Anterior cingulate cortex (tissue), 58 donors: ENCODE data around the gene VASH2.
"Not testable (repeated sequence)": the region's sequence is repeated elsewhere in the genome, so short reads cannot be mapped to it uniquely, and the experiment has no call there.

ENCODE experiments used
- DNase-seq, 58 donors: peaks; one replicate each; lab custom pipeline; 2025; lab: John Stamatoyannopoulos, UW

The VASH2 gene

DNA sequence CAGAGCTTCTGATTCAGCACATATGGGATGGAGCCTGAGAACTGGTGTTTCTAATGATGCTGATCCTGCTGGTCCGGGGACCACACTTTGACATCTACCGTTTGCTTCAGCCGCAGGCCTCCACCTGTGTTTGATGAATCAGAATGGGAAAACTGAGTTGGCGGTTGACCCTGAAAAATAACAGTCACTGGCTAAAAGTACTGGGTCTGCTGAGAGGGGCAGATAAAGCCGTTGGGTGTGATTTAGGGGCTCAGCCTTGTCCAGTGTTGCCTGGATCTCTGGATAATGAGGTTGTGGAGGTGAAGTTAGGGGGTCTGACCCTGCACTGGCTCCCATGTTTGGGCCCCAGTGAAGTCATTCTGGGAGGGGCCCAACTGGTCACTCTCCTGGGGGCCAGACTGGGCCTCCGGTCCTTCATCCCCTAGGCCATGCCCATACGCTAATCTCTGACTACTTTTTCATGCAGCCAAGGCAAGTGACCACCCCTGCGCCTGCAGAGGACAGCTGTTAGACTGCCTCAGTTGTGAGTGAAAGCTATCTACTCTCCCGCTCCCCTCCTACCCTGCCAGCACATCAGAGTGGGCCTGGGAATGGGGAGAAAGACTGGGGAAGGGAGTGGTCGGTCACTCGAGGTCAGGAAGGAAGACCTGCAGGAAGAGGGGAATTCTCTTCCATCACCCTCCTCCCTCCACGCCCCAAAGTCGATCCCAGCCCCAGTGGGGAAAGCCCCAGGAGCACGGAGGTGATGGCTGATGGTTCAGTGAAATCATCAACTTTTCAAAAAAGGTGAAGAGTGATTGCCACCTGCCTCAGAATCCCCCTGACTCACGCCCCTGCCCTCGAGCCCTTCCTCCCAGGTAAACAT is 27.7 kb downstream of the VASH2 start:
- no peak for DNase-seq

DNA sequence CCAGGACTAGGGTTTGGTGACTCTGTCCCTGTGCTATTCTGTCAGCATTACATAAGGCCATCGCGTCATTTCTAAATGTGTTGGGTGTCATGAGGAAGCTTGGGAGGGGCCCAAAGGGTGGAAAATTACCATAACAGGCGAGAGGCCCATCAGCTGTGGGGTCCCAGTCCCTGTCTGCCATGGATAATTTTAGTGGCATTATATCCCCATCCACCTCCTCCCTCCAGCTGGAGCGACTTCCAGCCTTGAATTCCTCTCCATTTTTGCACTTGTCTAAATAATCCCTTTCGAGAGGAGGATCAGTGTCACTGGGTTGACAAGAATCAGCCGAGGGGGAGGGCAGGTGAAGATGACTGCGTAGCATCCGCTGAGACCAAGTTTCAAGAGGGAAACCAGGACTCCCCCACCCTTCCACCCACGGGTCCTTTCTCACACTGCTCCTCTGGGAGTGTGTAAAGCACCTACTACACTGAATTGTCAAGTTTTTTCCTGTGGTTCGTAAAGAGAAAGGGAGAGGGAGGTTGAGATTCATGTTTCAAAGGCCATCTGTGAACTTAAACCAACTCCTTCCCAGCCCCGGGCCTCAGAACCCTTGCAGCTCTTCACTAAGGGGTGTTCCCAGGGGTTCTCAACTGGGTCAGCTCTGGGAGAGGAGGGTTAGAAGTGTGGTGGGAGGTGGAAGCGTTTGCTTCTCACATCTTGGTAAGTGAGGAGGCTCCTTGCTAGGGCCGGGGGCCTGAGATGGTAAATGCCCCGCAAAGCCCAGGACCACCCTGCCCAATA is 29.2 kb downstream of the VASH2 start:
- peak in 2 of 58 donors; percentile 7 to 21 for DNase-seq

GRCh38 chr1:212980123-212980785 is 29.9 kb downstream of the VASH2 start:
- DNase-seq: peak in 1 of 58 donors; percentile 6

GRCh38 chr1:212981025-212981495 is 30.7 kb downstream of the VASH2 start:
- DNase-seq: peak in 9 of 58 donors; percentile 5 to 26 (median 14)

- DNase-seq: peak in 7 of 58 donors; percentile 12 to 48 (median 20)
Measured at GRCh38 chr1:212981571-212982328, 31.4 kb downstream of the VASH2 start.

- no peak for DNase-seq
Measured at GRCh38 chr1:212982430-212983152, 32.2 kb downstream of the VASH2 start.

DNA sequence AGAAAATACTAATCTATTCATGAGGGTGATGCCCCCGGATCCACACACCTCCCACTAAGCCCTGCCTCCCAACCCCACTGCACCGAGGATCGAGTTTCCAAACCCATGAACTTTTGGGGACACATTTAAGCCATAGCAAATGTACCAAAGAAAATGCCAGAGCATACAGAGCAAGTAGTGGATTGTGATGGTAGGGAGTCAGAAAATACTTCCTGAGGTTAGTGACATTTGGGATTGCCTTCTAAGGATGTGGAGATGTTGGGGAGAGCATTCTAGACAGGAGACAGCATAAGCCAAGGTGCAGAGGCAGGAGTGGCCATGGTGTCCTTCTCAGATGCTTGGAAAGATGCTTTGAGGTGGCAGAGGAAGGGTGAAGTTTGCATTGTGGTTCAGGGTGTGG is 33.1 kb downstream of the VASH2 start:
- DNase-seq: no peak

GRCh38 chr1:212984522-212985291 is 34.4 kb downstream of the VASH2 start:
- no peak for DNase-seq

- DNase-seq: no peak
Measured at GRCh38 chr1:212986551-212986950, 36.2 kb downstream of the VASH2 start.

DNA sequence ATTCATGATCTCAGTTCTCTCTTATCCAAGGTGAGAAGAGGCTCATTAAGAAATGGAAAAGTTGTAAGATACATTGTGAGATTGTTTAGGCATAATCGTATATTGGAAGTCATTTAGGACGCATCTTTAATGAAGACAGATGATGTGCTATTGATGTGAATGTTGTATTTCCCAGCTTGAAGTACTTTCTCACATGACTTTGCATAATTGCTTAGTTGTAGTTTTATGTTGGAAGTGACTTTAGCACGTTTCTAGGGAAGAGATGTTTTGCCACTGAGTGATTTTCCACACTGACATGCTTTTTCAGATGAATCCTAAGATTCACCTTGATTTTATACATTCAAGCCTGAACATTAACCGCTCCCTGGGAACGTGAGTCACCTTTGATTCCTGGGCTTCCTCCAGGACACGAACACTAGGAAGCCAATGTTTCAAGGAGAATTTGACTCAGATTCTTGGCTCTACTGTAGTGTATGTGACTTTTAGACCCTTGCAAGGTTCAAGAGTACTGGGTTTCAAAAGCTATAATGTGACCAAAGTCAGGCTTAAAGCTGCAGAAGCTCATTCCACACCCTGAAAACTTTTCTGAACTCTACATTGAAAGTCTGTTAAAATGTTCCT is 37.5 kb downstream of the VASH2 start:
- DNase-seq: no peak

DNA sequence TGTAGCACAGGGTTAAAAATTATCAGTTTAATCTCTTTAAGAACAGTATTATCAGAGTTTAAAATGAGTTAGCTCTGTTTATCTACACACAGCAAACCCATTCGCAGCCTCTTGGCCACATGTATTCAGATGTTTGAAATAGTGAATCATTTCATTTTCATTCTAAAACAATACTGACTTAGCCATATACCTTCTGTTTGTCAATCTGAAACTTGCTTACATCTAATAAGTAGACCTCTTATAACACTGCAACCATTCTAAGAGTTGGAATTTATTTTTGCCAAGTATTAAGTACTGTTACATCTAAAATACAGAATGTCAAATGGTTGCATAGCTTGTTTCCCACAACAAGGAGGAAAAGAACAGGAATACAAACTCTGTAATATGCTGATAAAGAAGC is 39.9 kb downstream of the VASH2 start:
- DNase-seq: no peak

GRCh38 chr1:212993960-212994359 is 43.6 kb downstream of the VASH2 start:
- DNase-seq: not testable (repeated sequence)

- no peak for DNase-seq
Measured at GRCh38 chr1:212994926-212995325, 44.6 kb downstream of the VASH2 start.

GRCh38 chr1:213003256-213003655 is 52.9 kb downstream of the VASH2 start:
- DNase-seq: no peak

GRCh38 chr1:213008564-213008963 is 58.2 kb downstream of the VASH2 start:
- no peak for DNase-seq

- DNase-seq: no peak
Measured at GRCh38 chr1:213014642-213015041, 64.3 kb downstream of the VASH2 start.

DNA sequence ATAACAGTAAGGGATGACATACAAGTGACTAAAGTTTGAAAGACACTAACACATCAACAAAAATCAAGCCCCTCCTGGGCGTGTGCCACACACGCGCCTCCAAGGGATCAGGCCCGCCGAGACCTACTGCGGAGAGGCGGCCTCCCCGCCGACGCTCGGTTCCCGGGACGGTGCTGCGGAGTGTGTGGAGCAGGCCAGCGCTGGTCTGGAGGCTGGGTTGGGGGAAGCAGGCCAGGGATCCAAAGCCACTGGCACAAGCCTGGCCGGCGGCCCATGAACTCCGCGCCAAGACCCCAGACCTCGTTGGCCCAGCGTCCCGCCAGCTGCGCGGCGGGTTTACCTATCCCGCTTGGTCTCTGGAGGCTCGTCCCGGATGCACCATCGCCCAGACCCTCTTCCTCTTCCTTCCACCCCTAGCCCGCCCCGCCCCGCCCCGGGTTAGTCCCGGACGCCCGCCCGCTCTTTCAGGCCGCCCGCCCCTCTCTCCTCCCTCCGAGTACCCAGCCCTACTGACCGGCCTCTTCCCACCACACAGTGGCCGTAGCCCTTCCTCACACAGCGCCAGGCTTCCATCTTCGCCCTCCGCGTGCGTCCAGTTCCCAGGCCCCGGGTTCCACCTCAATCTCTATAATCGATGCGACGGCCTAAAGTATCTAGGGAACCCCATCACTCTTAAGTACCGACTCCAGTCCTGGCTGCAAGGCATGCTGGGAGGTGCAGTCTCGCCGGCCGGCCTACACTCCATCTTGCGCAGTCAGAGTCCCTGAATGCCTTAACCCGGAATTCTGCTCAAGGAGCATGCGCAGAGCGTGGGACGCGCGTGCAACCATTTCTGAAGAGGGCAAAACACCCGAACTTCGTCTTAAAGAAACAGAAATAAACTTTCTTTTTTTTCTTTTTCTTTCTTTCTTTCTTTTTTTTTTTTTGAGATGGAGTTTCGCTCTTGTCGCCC is 65.0 kb downstream of the VASH2 start, which contains the start of gene ANGEL2:
ANGEL2 (minus strand) TSS at position 769 of the 952 bp plus-strand sequence; CDS start at position 573, 196 bp downstream.
- DNase-seq: peak; percentile 68 to 98 (median 96)
